ENCODE data around the gene RUNX2. TPM values are rescaled to one million over a fixed set of nuclear protein-coding genes. Genes with fewer than 3 reads are reported as not detected.

The RUNX2 gene
- polyA plus RNA-seq, 1 of the 3 experiments (the other 2 are of a cell fraction): 4.4 TPM

DNA sequence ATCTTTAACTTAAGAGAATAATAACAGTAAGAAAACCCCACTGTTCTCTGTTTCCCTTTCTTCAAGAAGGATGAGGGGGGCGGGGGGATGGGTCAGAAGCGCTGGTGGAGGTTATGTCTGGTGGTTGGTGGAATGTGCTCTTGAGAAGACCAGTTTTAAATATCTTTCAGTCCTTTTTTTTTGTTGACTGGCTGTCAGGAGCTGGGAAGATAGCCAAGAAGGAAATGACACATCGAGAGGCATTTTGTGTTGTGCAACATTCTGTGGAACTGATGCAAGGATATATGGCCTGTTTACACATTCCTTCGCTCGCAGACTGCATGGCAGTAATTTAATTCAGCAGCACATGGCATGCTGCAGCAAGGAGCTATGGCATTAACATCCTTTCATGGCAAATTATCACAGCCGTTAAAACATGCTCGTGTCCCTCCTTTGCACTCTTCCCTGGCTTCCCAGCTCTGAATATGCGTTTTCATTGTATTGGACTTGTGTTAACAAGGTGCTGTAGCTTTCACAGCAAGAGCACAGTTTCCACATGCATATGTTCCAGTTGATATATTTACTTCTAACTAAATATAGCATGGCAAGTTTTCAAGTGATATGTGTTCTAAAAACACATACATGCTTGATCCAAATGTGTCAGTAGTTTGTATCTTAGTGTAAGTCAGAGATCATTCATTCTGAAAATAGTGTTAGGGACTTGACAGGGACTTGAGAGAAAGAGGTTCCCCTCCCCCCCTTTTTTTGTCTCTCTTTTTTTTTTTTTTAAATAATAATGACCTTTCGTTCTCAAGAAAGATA lies 117.8 kb downstream of the RUNX2 start (continued):
- TF ChIP-seq, protein P1, sequence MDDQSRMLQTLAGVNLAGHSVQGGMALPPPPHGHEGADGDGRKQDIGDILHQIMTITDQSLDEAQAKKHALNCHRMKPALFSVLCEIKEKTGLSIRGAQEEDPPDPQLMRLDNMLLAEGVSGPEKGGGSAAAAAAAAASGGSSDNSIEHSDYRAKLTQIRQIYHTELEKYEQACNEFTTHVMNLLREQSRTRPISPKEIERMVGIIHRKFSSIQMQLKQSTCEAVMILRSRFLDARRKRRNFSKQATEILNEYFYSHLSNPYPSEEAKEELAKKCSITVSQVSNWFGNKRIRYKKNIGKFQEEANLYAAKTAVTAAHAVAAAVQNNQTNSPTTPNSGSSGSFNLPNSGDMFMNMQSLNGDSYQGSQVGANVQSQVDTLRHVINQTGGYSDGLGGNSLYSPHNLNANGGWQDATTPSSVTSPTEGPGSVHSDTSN (IDR thresholded peaks at IDR 0.05): peak; percentile 97
- TF ChIP-seq, protein P2, sequence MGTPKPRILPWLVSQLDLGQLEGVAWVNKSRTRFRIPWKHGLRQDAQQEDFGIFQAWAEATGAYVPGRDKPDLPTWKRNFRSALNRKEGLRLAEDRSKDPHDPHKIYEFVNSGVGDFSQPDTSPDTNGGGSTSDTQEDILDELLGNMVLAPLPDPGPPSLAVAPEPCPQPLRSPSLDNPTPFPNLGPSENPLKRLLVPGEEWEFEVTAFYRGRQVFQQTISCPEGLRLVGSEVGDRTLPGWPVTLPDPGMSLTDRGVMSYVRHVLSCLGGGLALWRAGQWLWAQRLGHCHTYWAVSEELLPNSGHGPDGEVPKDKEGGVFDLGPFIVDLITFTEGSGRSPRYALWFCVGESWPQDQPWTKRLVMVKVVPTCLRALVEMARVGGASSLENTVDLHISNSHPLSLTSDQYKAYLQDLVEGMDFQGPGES (IDR thresholded peaks at IDR 0.05; ENCODE audit: low read depth, low read length): no peak
- TF ChIP-seq, protein P3, sequence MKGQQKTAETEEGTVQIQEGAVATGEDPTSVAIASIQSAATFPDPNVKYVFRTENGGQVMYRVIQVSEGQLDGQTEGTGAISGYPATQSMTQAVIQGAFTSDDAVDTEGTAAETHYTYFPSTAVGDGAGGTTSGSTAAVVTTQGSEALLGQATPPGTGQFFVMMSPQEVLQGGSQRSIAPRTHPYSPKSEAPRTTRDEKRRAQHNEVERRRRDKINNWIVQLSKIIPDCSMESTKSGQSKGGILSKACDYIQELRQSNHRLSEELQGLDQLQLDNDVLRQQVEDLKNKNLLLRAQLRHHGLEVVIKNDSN (IDR thresholded peaks at IDR 0.05; ENCODE audit: borderline replicate concordance, low read depth): peak; percentile 40; the same call in 1 of the 2 replicates
- TF ChIP-seq SIN3A (IDR thresholded peaks at IDR 0.05; ENCODE audit: borderline replicate concordance, low read depth, low read length) (peak; percentile 97), JUND (IDR thresholded peaks at IDR 0.05) (peak; percentile 99), FOXJ3 (CRISPR knock-in tag; IDR thresholded peaks at IDR 0.05) (no peak), TEAD4 (IDR thresholded peaks at IDR 0.05; ENCODE audit: borderline replicate concordance, insufficient read depth) (peak; percentile 98), MXI1 (IDR thresholded peaks at IDR 0.05; ENCODE audit: low read depth, low read length) (peak; percentile 36; the same call in 1 of the 2 replicates)
- TF ChIP-seq, protein P4, sequence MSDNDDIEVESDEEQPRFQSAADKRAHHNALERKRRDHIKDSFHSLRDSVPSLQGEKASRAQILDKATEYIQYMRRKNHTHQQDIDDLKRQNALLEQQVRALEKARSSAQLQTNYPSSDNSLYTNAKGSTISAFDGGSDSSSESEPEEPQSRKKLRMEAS (IDR thresholded peaks at IDR 0.05; ENCODE audit: low read depth): peak; percentile 99

DNA sequence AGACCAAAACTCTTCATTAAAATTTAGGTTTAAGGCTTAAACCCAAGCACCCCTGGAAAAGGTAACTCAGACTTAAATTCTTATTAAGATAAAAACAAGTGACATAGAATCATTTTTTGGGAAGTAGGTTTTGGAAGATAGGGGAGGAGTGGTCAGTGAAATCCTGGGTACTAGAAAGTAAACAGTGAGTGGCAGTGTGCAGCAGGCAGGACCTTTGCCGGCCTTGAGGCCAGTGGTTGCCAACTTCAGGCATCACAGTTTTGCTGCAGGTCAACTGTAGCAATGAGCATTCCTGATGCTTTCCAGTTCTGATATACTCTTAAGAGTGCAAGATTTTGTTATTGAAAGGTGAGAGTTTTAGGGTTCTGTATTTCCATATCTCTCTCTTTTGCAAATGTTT lies 118.9 kb downstream of the RUNX2 start:
- H3K4me3 ChIP-seq (ENCODE audit: low read depth in 2 of 2, low read length in 1 of 2): no peak overlapping the region
- H4K20me1 ChIP-seq (ENCODE audit: insufficient read depth): no peaks in the 10 kb centered on the region
- peaks cover 0 to 25% of the 10 kb centered on the region in 2 experiments; a peak in 3 of 4 replicates for H3K4me1 ChIP-seq (ENCODE audit: control insufficient read depth in 1 of 2, insufficient read depth in 2 of 2, low read depth in 1 of 2, low read length in 1 of 2)
- no peaks in the 10 kb centered on the region for H3K9me3 ChIP-seq
- peak overlapping the region; percentile 80 to 83; a peak in 2 of 4 replicates for H3K27ac ChIP-seq (ENCODE audit: low read depth in 2 of 2, low read length in 1 of 2)
- H3K9ac ChIP-seq: no peak overlapping the region
- DNase-seq: no peak
- no peak for TF ChIP-seq RXRA (IDR thresholded peaks at IDR 0.05; ENCODE audit: borderline replicate concordance, low read depth)
- TF ChIP-seq ELF1 (IDR thresholded peaks at IDR 0.05): no peak
- no peak for TF ChIP-seq FOSL2 (IDR thresholded peaks at IDR 0.05; ENCODE audit: borderline replicate concordance, low read depth)
- TF ChIP-seq POLR2AphosphoS5 (IDR thresholded peaks at IDR 0.05; ENCODE audit: low read depth, low read length): no peak
- TF ChIP-seq, protein P4 (IDR thresholded peaks at IDR 0.05; ENCODE audit: low read depth): no peak
- no peak for TF ChIP-seq MXI1 (IDR thresholded peaks at IDR 0.05; ENCODE audit: low read depth, low read length)
- no peak for TF ChIP-seq TAF1 (IDR thresholded peaks at IDR 0.05; ENCODE audit: borderline replicate concordance, low read depth, low read length)
- no peak for TF ChIP-seq GABPA (IDR thresholded peaks at IDR 0.05; ENCODE audit: low read depth)
- TF ChIP-seq NRF1 (IDR thresholded peaks at IDR 0.05; ENCODE audit: low read depth, low read length): no peak
- TF ChIP-seq RCOR1 (IDR thresholded peaks at IDR 0.05; ENCODE audit: low read length): no peak
- no peak for TF ChIP-seq SMC3 (IDR thresholded peaks at IDR 0.05; ENCODE audit: low read depth, low read length)
- TF ChIP-seq TEAD4 (IDR thresholded peaks at IDR 0.05; ENCODE audit: borderline replicate concordance, insufficient read depth): no peak
- whole genome bisulfite sequencing (ENCODE audit: low lambda C conversion rate): 71% methylated on average over 1 of the region's 1 CpG
- ChIA-PET CTCF (no interaction called here), POLR2A (no interaction called here)
- H3K36me3 ChIP-seq (replicated peaks in 1 of 2; ENCODE audit: control insufficient read depth in 1 of 2, insufficient read depth in 2 of 2, low read length in 1 of 2): peaks cover 2 to 13% of the 10 kb centered on the region in 2 experiments
- H3K9me2 ChIP-seq: no peaks in the 10 kb centered on the region
- no peaks in the 10 kb centered on the region for H3K27me3 ChIP-seq (ENCODE audit: insufficient read depth)
- peaks cover 20% of the 10 kb centered on the region for H3F3A ChIP-seq (replicated peaks; ENCODE audit: insufficient read depth)
- no peaks in the 10 kb centered on the region for H3K79me2 ChIP-seq (ENCODE audit: insufficient read depth)
- H2AFZ ChIP-seq (ENCODE audit: low read depth): no peak overlapping the region
- H3K4me2 ChIP-seq: no peak overlapping the region
